Panc1 (cell line): ENCODE data around the gene MAMDC2. TPM values are rescaled to one million over a fixed set of nuclear protein-coding genes. Genes with fewer than 3 reads are reported as not detected.

Source experiments
- ATAC-seq: fragments of 200-7000 bp; cut with Tn5 transposase; 2 replicates; pipeline ENCODE4 v1.9.1; 2020; ENCODE audit warnings: mild to moderate bottlenecking, moderate library complexity
- BruUV-seq: library from RNA; stranded (reverse); fragments of 400-500 nt; replicated peaks from 2 replicates; lab custom pipeline; 2021; lab: Mats Ljungman, UMichigan
- CTCF ChIA-PET: fragments of 300-600 bp; sonication (Branson Sonifier 250); formaldehyde crosslinking; loops from one replicate; lab custom pipeline; 2022; ENCODE audit warnings: antibody characterized with exemption; lab: Charles Lee
- POLR2A ChIA-PET: fragments of 300-600 bp; sonication (Branson Sonifier 250); formaldehyde crosslinking; loops from one replicate; lab custom pipeline; 2022; ENCODE audit warnings: antibody characterized with exemption; lab: Charles Lee
- DNase-seq: peaks from one replicate; pipeline ENCODE4 v3.0.0-alpha.2; 2010; ENCODE audit warnings: low read depth, low spot score
- H3K27ac ChIP-seq: 2 replicates; pipeline ENCODE4 v1.5.1; 2011; ENCODE audit warnings: mild to moderate bottlenecking, low read length, inconsistent platforms
- H3K27me3 ChIP-seq: fragments of 200-500 bp; sonication (Bioruptor generic); 2 replicates; pipeline ENCODE4 v1.6.0; 2014; ENCODE audit warnings: low read length, inconsistent platforms; ENCODE audit not compliant: control insufficient read depth, insufficient read depth
- H3K36me3 ChIP-seq: fragments of 200-500 bp; sonication (Bioruptor generic); 2 replicates; pipeline ENCODE4 v1.5.1; 2014; ENCODE audit warnings: inconsistent platforms, mild to moderate bottlenecking, low read length, moderate library complexity; ENCODE audit not compliant: control insufficient read depth, insufficient read depth
- H3K4me1 ChIP-seq: 2 replicates; pipeline ENCODE4 v1.5.1; 2011; ENCODE audit warnings: inconsistent platforms, mild to moderate bottlenecking, low read length, moderate library complexity; ENCODE audit not compliant: control insufficient read depth, insufficient read depth
- H3K4me3 ChIP-seq, 2 experiments: 2 replicates each; pipeline ENCODE4 v1.5.1; 2011 to 2012; ENCODE audit warnings: low read depth in 2 of 2, low read length in 2 of 2, mild to moderate bottlenecking in 2 of 2, inconsistent platforms in 1 of 2, moderate library complexity in 1 of 2
- H3K9me3 ChIP-seq: fragments of 200-500 bp; sonication (Bioruptor generic); 2 replicates; pipeline ENCODE4 v1.5.1; 2014; ENCODE audit warnings: low read depth, mild to moderate bottlenecking, inconsistent platforms, low read length, moderate library complexity; ENCODE audit not compliant: control insufficient read depth, insufficient read depth
- CTCF ChIP-seq: fragments of 450-650 bp; IDR thresholded peaks from 2 replicates; pipeline ENCODE4 v1.5.1; 2017; ENCODE audit warnings: mild to moderate bottlenecking
- POLR2AphosphoS5 ChIP-seq: IDR thresholded peaks from 2 replicates; pipeline ENCODE4 v1.6.1; 2012; ENCODE audit warnings: mild to moderate bottlenecking, low read depth, low read length, moderate library complexity
- REST ChIP-seq, 2 experiments: IDR thresholded peaks; 2 replicates each; pipeline ENCODE4 v1.6.1; 2011 to 2012; ENCODE audit warnings: low read depth in 2 of 2, control low read depth in 1 of 2, low read length in 1 of 2, mild to moderate bottlenecking in 1 of 2, moderate library complexity in 1 of 2; ENCODE audit not compliant: insufficient read depth in 1 of 2
- SIN3A ChIP-seq: IDR thresholded peaks from 2 replicates; pipeline ENCODE4 v1.6.1; 2012; ENCODE audit warnings: low read depth, mild to moderate bottlenecking, low read length, moderate library complexity, borderline replicate concordance; ENCODE audit not compliant: insufficient read depth
- TCF7L2 ChIP-seq: IDR thresholded peaks from 2 replicates; pipeline ENCODE4 v1.6.1; 2011; ENCODE audit warnings: mild to moderate bottlenecking, low read depth, low read length, inconsistent platforms
- in situ Hi-C: cut with HindIII; loops from 2 replicates; pipeline ENCODE4 v1.10.0; 2016; ENCODE audit warnings: low sequenced_read_pairs, low pct_unique_long_range_greater_than_20kb
- intact Hi-C: fragments of 100-400 bp; cut with micrococcal nuclease; formaldehyde crosslinking; loops from one replicate; pipeline ENCODE4 v1.10.0; 2022; ENCODE audit not compliant: unreplicated experiment
- total RNA-seq: library from RNA; stranded (reverse); gene quantifications from one replicate; pipeline ENCODE4 v1.2.1, GENCODE V29; 2021; ENCODE audit not compliant: unreplicated experiment

MAMDC2 gene
- total RNA-seq, 1 experiment from 2014 or later, result 1.5 TPM

- CTCF ChIA-PET, result no interaction called here
These were observed 17.3 kb downstream of the MAMDC2 start for GRCh38 chr9:70060883-70061507.

DNA sequence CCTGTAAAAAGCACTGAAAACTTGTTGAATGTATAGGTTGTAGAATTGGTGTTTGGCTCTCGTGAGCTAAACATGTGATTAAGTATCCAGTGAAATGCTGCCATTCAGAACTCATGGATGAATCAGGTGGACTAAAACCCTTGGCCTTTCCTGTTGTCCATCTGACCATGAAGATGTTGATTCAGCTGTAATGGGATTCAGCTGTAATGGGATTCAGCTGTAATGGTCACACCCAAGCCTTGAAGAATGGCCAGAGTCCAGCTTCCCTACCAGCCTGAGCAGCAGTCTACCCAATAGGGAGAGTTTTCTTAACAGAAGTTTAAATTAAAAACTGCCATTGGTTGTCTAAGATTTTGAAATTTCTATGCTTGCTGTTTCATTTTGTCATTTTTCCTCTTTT is 18.1 kb downstream of the MAMDC2 start:
- ATAC-seq (no peak), DNase-seq (no peak)
- ChIA-PET CTCF (no interaction called here), POLR2A (no interaction called here)
- in situ Hi-C loops, result no loop called here
- Histone ChIP-seq H3K27ac (no peak overlapping the region), H3K4me1 (no peaks in the 10 kb centered on the region), H3K27me3 (no peaks in the 10 kb centered on the region), H3K36me3 (no peaks in the 10 kb centered on the region), H3K4me3 (no peak overlapping the region), H3K9me3 (no peaks in the 10 kb centered on the region)
- intact Hi-C loops, result no loop called here
- TF ChIP-seq TCF7L2, result no peak
- no peak for TF ChIP-seq SIN3A
- TF ChIP-seq CTCF, result no peak
- no peak for TF ChIP-seq POLR2AphosphoS5
- TF ChIP-seq REST (IDR thresholded peaks at IDR 0.05; ENCODE audit: insufficient read depth in 1 of 2, low read depth in 2 of 2, low read length in 1 of 2), result no peak
- BruUV-seq, result no TSS peak

More at GRCh38 chr9:70060883-70061507, 17.3 kb downstream of the MAMDC2 start:
- no peak overlapping the region for H3K27ac ChIP-seq
- no peak for TF ChIP-seq POLR2AphosphoS5
- no peak for TF ChIP-seq TCF7L2
- no peak for TF ChIP-seq SIN3A
- TF ChIP-seq CTCF, result no peak
- no peak for TF ChIP-seq REST (IDR thresholded peaks at IDR 0.05; ENCODE audit: insufficient read depth in 1 of 2, low read depth in 2 of 2, low read length in 1 of 2)
- H3K9me3 ChIP-seq, result no peaks in the 10 kb centered on the region
- no peak overlapping the region for H3K4me3 ChIP-seq
- no peak for ATAC-seq
- POLR2A ChIA-PET, result no interaction called here
- DNase-seq, result no peak
- BruUV-seq, result no TSS peak
- H3K4me1 ChIP-seq, result no peaks in the 10 kb centered on the region
- in situ Hi-C loops, result no loop called here
- no peaks in the 10 kb centered on the region for H3K27me3 ChIP-seq
- no peaks in the 10 kb centered on the region for H3K36me3 ChIP-seq
- intact Hi-C loops, result no loop called here
